Ishikawa (cell line): Measurements from ENCODE around the gene HCLS1.

Source experiments
- CEBPB ChIP-seq: IDR thresholded peaks from 2 replicates; pipeline ENCODE4 v1.6.1; 2012
- CREB1 ChIP-seq: IDR thresholded peaks from 2 replicates; pipeline ENCODE4 v1.6.1; 2012; ENCODE audit warnings: low read depth
- EGR1 ChIP-seq: IDR thresholded peaks from 2 replicates; pipeline ENCODE4 v1.6.1; 2012
- EP300 ChIP-seq: IDR thresholded peaks from 2 replicates; pipeline ENCODE4 v1.6.1; 2012; ENCODE audit warnings: borderline replicate concordance
- FOXM1 ChIP-seq: IDR thresholded peaks from 2 replicates; pipeline ENCODE4 v1.6.1; 2012; ENCODE audit warnings: low read depth, borderline replicate concordance
- MAX ChIP-seq: IDR thresholded peaks from 2 replicates; pipeline ENCODE4 v1.6.1; 2012
- NFIC ChIP-seq: IDR thresholded peaks from 2 replicates; pipeline ENCODE4 v1.6.1; 2012
- RAD21 ChIP-seq: IDR thresholded peaks from 2 replicates; pipeline ENCODE4 v1.6.1; 2012; ENCODE audit warnings: low read depth
- REST ChIP-seq: IDR thresholded peaks from 2 replicates; pipeline ENCODE4 v1.6.1; 2012; ENCODE audit warnings: low read depth, mild to moderate bottlenecking
- TAF1 ChIP-seq: IDR thresholded peaks from 2 replicates; pipeline ENCODE4 v1.6.1; 2012; ENCODE audit warnings: low read depth, mild to moderate bottlenecking
- TCF12 ChIP-seq: IDR thresholded peaks from 2 replicates; pipeline ENCODE4 v1.6.1; 2012; ENCODE audit warnings: low read depth
- TEAD4 ChIP-seq: IDR thresholded peaks from 2 replicates; pipeline ENCODE4 v1.6.1; 2012
- USF1 ChIP-seq: IDR thresholded peaks from 2 replicates; pipeline ENCODE4 v1.6.1; 2012
- YY1 ChIP-seq: IDR thresholded peaks from 2 replicates; pipeline ENCODE4 v1.6.1; 2012; ENCODE audit warnings: low read depth
- ZBTB7A ChIP-seq: IDR thresholded peaks from 2 replicates; pipeline ENCODE4 v1.6.1; 2012; ENCODE audit warnings: low read depth

HCLS1 gene

GRCh38 chr3:121645054-121645453, 15.6 kb downstream of the HCLS1 start:
- TF ChIP-seq TCF12 (no peak), RAD21 (no peak), CEBPB (no peak), FOXM1 (no peak), NFIC (no peak), ZBTB7A (no peak), CREB1 (no peak), TAF1 (no peak), TEAD4 (no peak), YY1 (no peak)

DNA sequence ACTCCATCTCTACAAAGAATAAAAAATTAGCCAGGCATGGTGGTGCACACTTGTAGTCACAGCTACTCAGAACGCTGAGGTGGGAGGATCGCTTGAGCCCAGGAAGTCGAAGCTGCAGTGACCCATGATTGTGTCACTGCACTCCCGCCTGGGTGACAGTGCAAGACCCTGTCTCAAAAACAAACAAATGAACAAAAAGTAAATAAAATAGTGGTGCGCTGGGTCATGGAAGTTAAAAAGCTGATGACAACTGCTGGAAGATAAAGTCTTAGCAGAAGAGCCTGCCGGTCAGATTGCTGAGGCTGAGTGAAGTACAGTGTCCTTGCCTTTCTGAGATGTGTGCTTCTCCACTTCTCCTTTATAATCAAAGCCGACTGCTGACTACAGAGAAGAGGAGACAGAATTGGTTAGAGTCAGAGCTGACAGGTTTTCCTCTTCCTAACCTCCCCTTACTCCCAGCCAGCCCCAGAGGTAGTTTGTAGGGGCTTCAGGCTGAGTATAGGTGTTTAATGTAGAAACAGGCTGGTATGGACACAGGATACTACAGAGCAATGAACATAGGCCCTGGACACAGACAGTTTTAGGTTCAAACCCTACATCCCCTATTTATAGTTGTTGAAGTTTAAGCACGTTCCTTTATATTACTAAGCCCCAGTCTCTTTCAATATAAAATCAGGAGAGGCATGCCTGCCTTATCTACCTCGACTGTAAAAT, 17.9 kb downstream of the HCLS1 start:
- no peak for TF ChIP-seq YY1
- TF ChIP-seq CEBPB = no peak
- TF ChIP-seq ZBTB7A = no peak
- TF ChIP-seq TAF1 = no peak
- no peak for TF ChIP-seq EGR1
- no peak for TF ChIP-seq TEAD4
- no peak for TF ChIP-seq TCF12
- TF ChIP-seq REST = no peak
- no peak for TF ChIP-seq CREB1
- no peak for TF ChIP-seq RAD21

DNA sequence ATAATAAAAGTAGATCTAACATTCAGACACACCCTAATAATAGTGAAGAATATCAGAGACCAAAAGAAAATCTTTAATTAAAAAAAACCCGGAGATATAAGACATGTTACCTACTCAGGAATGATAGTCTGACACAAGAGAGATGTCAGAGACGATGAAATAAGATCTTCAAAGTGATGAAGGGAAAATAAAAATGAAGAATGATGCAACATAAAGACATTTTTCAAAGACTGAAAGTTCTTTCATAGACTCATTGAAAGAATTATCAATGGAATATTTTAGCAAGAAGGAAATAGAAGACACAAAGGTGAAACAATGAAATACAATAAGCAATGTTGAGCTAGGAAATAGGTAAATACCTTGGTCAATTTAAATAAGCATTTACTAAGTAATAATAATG, 19.6 kb downstream of the HCLS1 start:
- TF ChIP-seq EP300 (no peak), NFIC (no peak), TEAD4 (no peak), CEBPB (no peak), TAF1 (no peak), EGR1 (no peak), USF1 (no peak), TCF12 (no peak), ZBTB7A (no peak), FOXM1 (no peak), CREB1 (no peak), REST (no peak), RAD21 (no peak)

- TF ChIP-seq USF1 (no peak), TCF12 (no peak), TAF1 (no peak), FOXM1 (no peak), ZBTB7A (no peak), NFIC (no peak), EP300 (no peak), REST (no peak), YY1 (no peak), CEBPB (no peak), CREB1 (no peak), EGR1 (no peak), RAD21 (no peak), MAX (no peak), TEAD4 (no peak)
Measured at GRCh38 chr3:121637922-121638321, 22.8 kb downstream of the HCLS1 start.
